Endothelial cell of umbilical vein (primary cell): ENCODE data around the gene DCDC1. TPM values are rescaled to one million over a fixed set of nuclear protein-coding genes. Genes with fewer than 3 reads are reported as not detected.

Experiments used
- BruUV-seq: library from RNA; stranded (reverse); fragments of 400-500 nt; replicated peaks from 2 replicates; lab custom pipeline; 2021; lab: Mats Ljungman, UMichigan
- CTCF ChIA-PET: fragments of 300-600, 350-600 bp; sonication (Branson Sonifier 250); formaldehyde crosslinking; loops from one replicate; lab custom pipeline; 2021; ENCODE audit warnings: antibody characterized with exemption, inconsistent platforms; lab: Charles Lee
- POLR2A ChIA-PET: fragments of 300-600, 350-600 bp; sonication (Branson Sonifier 250); formaldehyde crosslinking; loops from one replicate; lab custom pipeline; 2021; ENCODE audit warnings: antibody characterized with exemption, inconsistent platforms; lab: Charles Lee
- DNase-seq: peaks from one replicate; pipeline ENCODE4 v3.0.0-alpha.2; 2011; ENCODE audit warnings: low read depth, low spot score
- FAIRE-seq: peaks from 2 replicates; lab custom pipeline; 2011; peaks lifted over from hg19 to GRCh38; lab: Jason Lieb, UNC
- H2AFZ ChIP-seq: 2 replicates; pipeline ENCODE4 v1.6.0; 2012; ENCODE audit warnings: low read depth, low read length, control low read depth, inconsistent platforms
- H3K27ac ChIP-seq: 2 replicates; pipeline ENCODE4 v1.5.1; 2011; ENCODE audit warnings: low read depth, mild to moderate bottlenecking, control low read depth, low read length, moderate library complexity; ENCODE audit not compliant: insufficient read depth
- H3K27me3 ChIP-seq, 2 experiments: 2 replicates each; pipeline versions ENCODE4 v1.6.0 to v1.6.1; 2011; ENCODE audit warnings: low read length in 2 of 2, mixed read lengths in 1 of 2; ENCODE audit not compliant: control insufficient read depth in 2 of 2, insufficient read depth in 2 of 2
- H3K36me3 ChIP-seq, 2 experiments: 2 replicates in 1 of 2; 3 replicates in 1 of 2; pipeline ENCODE4 v1.5.1; 2011; ENCODE audit warnings: low read length in 2 of 2, mild to moderate bottlenecking in 1 of 2, moderate library complexity in 1 of 2; ENCODE audit not compliant: control insufficient read depth in 2 of 2, insufficient read depth in 2 of 2; ENCODE audit errors: extremely low read depth in 1 of 2
- H3K4me1 ChIP-seq: 3 replicates; pipeline ENCODE4 v1.5.1; 2011; ENCODE audit warnings: mild to moderate bottlenecking, low read length; ENCODE audit not compliant: control insufficient read depth, insufficient read depth; ENCODE audit errors: extremely low read depth
- H3K4me2 ChIP-seq: 2 replicates; pipeline ENCODE4 v1.6.1; 2011; ENCODE audit warnings: low read length, control low read depth, mixed read lengths; ENCODE audit not compliant: insufficient read depth
- H3K4me3 ChIP-seq, 3 experiments: fragments of 200-600 bp in 1 of 3; sonication (generic), shearing (Covaris generic) in 1 of 3; replicated peaks in 1 of 3; 2 replicates each; pipeline ENCODE4 v1.5.1; 2011 to 2016; ENCODE audit warnings: control low read depth in 3 of 3, low read length in 3 of 3, mild to moderate bottlenecking in 2 of 3, inconsistent platforms in 1 of 3, low read depth in 1 of 3, moderate library complexity in 1 of 3; ENCODE audit not compliant: insufficient read depth in 1 of 3
- H3K79me2 ChIP-seq: 2 replicates; pipeline ENCODE4 v1.6.0; 2012; ENCODE audit warnings: low read length, inconsistent platforms; ENCODE audit not compliant: control insufficient read depth, insufficient read depth
- H3K9ac ChIP-seq: replicated peaks from 2 replicates; pipeline ENCODE3; 2011; ENCODE audit warnings: low read length, control low read depth; ENCODE audit not compliant: insufficient read depth; ENCODE audit errors: extremely low read depth
- H3K9me1 ChIP-seq: replicated peaks from 3 replicates; pipeline ENCODE4 v1.6.0; 2011; ENCODE audit warnings: mild to moderate bottlenecking, low read length; ENCODE audit not compliant: control insufficient read depth, insufficient read depth; ENCODE audit errors: extremely low read depth
- H3K9me3 ChIP-seq: replicated peaks from 2 replicates; pipeline ENCODE4 v1.5.1; 2012; ENCODE audit warnings: low read length, inconsistent platforms; ENCODE audit not compliant: control insufficient read depth, insufficient read depth
- H4K20me1 ChIP-seq: replicated peaks from 2 replicates; pipeline ENCODE3; 2011; ENCODE audit warnings: mild to moderate bottlenecking, low read length; ENCODE audit not compliant: control insufficient read depth, insufficient read depth; ENCODE audit errors: extremely low read depth
- CTCF ChIP-seq, 2 donors: IDR thresholded peaks; 1 replicate in 1 of 2; 2 replicates in 1 of 2; pipeline ENCODE4 v1.5.1; 2011; ENCODE audit warnings: low read length in 2 of 2, mild to moderate bottlenecking in 2 of 2, moderate library complexity in 2 of 2, control low read depth in 1 of 2, inconsistent platforms in 1 of 2, low read depth in 1 of 2; ENCODE audit not compliant: insufficient read depth in 1 of 2; ENCODE audit errors: extremely low read depth in 1 of 2
- EZH2 ChIP-seq: IDR thresholded peaks from 2 replicates; pipeline ENCODE4 v1.6.1; 2012; ENCODE audit warnings: borderline replicate concordance, low read depth, mild to moderate bottlenecking, moderate library complexity, low read length, inconsistent platforms; ENCODE audit not compliant: severe bottlenecking
- FOS ChIP-seq: IDR thresholded peaks from 2 replicates; pipeline ENCODE4 v1.6.1; 2011; ENCODE audit warnings: mild to moderate bottlenecking, low read length, moderate library complexity, borderline replicate concordance; ENCODE audit not compliant: insufficient read depth
- GATA2 ChIP-seq: IDR thresholded peaks from 2 replicates; pipeline ENCODE4 v1.7.0; 2011; ENCODE audit warnings: low read depth, mild to moderate bottlenecking, moderate library complexity, mixed read lengths, low read length; ENCODE audit not compliant: insufficient read length, insufficient read depth
- JUN ChIP-seq: IDR thresholded peaks from 2 replicates; pipeline ENCODE4 v1.6.1; 2011; ENCODE audit warnings: borderline replicate concordance, low read depth; ENCODE audit not compliant: insufficient read length, insufficient read depth
- MYC ChIP-seq: IDR thresholded peaks from one replicate; pipeline ENCODE4 v1.6.1; 2011; ENCODE audit warnings: mild to moderate bottlenecking, low read depth, low read length
- POLR2A ChIP-seq: IDR thresholded peaks from 2 replicates; pipeline ENCODE4 v1.6.1; 2012; ENCODE audit warnings: low read depth, mild to moderate bottlenecking, control low read depth, low read length
- POLR2AphosphoS5 ChIP-seq: IDR thresholded peaks from 2 replicates; pipeline ENCODE4 v1.6.1; 2012; ENCODE audit warnings: low read depth, mild to moderate bottlenecking, control low read depth, low read length, moderate library complexity; ENCODE audit not compliant: insufficient read depth
- dilution Hi-C: fragments of 300-500 bp; cut with MboI; formaldehyde crosslinking; loops from one replicate; pipeline ENCODE4 v1.15.0; 2019; ENCODE audit warnings: low sequenced_read_pairs; ENCODE audit not compliant: extremely low pct_ligation_motif_present
- intact Hi-C: fragments of 100-400 bp; cut with micrococcal nuclease; formaldehyde crosslinking; loops from one replicate; pipeline ENCODE4 v1.10.0; 2022
- polyA plus RNA-seq, 4 experiments: library from polyadenylated mRNA; depleted of rRNA in 3 of 4; stranded (reverse) in 3 of 4; unstranded in 1 of 4; fragments of >200 nt; gene quantifications; 2 replicates each; pipeline versions ENCODE4 v1.2.1 to v1.2.3, GENCODE V29; 2011 to 2012; ENCODE audit warnings: missing spikeins in 1 of 4
- total RNA-seq: library from RNA; stranded (reverse); gene quantifications from 2 replicates; pipeline ENCODE4 v1.2.3, GENCODE V29; 2021
- TF ChIP-seq, protein P1 (sequence below): IDR thresholded peaks from 2 replicates; pipeline ENCODE4 v1.6.1; 2011; ENCODE audit not compliant: insufficient read depth, insufficient read length

DCDC1 gene
- total and polyA plus RNA-seq, 2 donors (not counting 3 experiments of a cell fraction or from before 2014, with no cell fraction given) = 0.04 TPM; not detected in 1

DNA sequence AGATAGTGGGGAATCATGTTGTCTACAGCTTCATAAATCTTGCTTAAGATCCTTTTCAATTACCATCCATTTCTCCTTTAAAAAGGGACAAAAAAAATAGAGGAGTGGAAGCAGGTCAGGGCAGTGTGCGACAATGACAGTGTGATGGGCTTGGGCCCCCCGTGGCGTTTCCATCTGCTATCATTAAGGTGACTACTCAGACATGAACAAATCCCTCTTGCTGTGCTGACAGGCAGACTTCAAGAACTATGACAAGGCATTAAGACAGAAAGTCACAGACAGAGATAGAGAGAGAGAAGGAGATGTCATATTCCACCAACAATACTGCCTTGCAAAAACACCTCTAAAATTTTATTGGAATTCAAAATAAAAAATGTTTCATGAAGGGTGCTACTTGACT lies 263.2 kb downstream of the DCDC1 start:
- no TSS peak for BruUV-seq
- H3K36me3 ChIP-seq = no peaks in the 10 kb centered on the region
- no peak overlapping the region for H3K27ac ChIP-seq
- no peaks in the 10 kb centered on the region for H3K79me2 ChIP-seq
- intact Hi-C loops = loop anchor here (2.0 to 10.0 kb wide), 4 partner anchors 126 to 1068 kb away; no protein-coding TSS in a partner anchor
- H3K4me2 ChIP-seq = no peak overlapping the region
- H3K27me3 ChIP-seq = no peaks in the 10 kb centered on the region
- dilution Hi-C loops = no loop called here
- no peaks in the 10 kb centered on the region for H3K9me3 ChIP-seq
- no peak overlapping the region for H2AFZ ChIP-seq
- TF ChIP-seq POLR2A = no peak
- TF ChIP-seq GATA2 = no peak
- no peak for TF ChIP-seq POLR2AphosphoS5
- TF ChIP-seq JUN = no peak
- no peak for TF ChIP-seq EZH2
- TF ChIP-seq, protein P1, sequence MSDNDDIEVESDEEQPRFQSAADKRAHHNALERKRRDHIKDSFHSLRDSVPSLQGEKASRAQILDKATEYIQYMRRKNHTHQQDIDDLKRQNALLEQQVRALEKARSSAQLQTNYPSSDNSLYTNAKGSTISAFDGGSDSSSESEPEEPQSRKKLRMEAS = no peak
- TF ChIP-seq FOS = no peak
- no peak for TF ChIP-seq CTCF (IDR thresholded peaks at IDR 0.05; ENCODE audit: extremely low read depth in 1 of 2, insufficient read depth in 1 of 2, low read depth in 1 of 2, low read length in 2 of 2)
- no peak for TF ChIP-seq MYC
- H3K9ac ChIP-seq = no peak overlapping the region
- H3K4me3 ChIP-seq = no peak overlapping the region
- ChIA-PET CTCF (interaction anchor here (0.6 to 2.5 kb wide), 11 partner anchors 9 to 1191 kb away, joined by 3 to 20 read pairs (median 6); no protein-coding TSS in a partner anchor), POLR2A (no interaction called here)
- DNase-seq (no peak), FAIRE-seq (no peak)
- H3K4me1 ChIP-seq = no peaks in the 10 kb centered on the region
- no peaks in the 10 kb centered on the region for H4K20me1 ChIP-seq
- no peaks in the 10 kb centered on the region for H3K9me1 ChIP-seq
